ENCODE results near the gene KRT79. TPM values are rescaled to one million over a fixed set of nuclear protein-coding genes. Genes with fewer than 3 reads are reported as not detected.
A peak's percentile ranks its signal among the peaks of the same experiment; 100 is the strongest.

The KRT79 gene
- total and polyA plus RNA-seq, 9 of the 15 experiments (the other 6 are each of a cell fraction or from before 2014, with no cell fraction given) = 0.03 to 2.3 (median 0.23) TPM; not detected in 2

GRCh38 chr12:52789637-52790426, 44.3 kb downstream of the KRT79 start (continued):
- TF ChIP-seq ZNF444 (CRISPR knock-in tag; IDR thresholded peaks at IDR 0.05) (no peak), PRPF4 (IDR thresholded peaks at IDR 0.05; ENCODE audit: insufficient read depth, low read depth, low read length, poor library complexity, severe bottlenecking) (no peak), OTX1 (CRISPR knock-in tag; IDR thresholded peaks at IDR 0.05) (no peak), RAD21 (CRISPR knock-in tag; conservative IDR thresholded peaks at IDR 0.05 in 1 of 2, IDR thresholded peaks at IDR 0.05 in 1 of 2) (0 out of 4 replicates have a peak, but pooled peaks of 1 of the 2 experiments have one; percentile 13), RBFOX2 (IDR thresholded peaks at IDR 0.05; ENCODE audit: low read depth, low read length) (peak; percentile 68), SMARCC2 (IDR thresholded peaks at IDR 0.05; ENCODE audit: low read depth) (no peak), ZNF589 (CRISPR knock-in tag; IDR thresholded peaks at IDR 0.05; ENCODE audit: low read depth) (no peak), FOXO4 (CRISPR knock-in tag; IDR thresholded peaks at IDR 0.05) (no peak), EZH2 (IDR thresholded peaks at IDR 0.05; ENCODE audit: borderline replicate concordance, low read depth, low read length) (no peak), EHMT2 (IDR thresholded peaks at IDR 0.05) (no peak), ZFP91 (CRISPR knock-in tag; IDR thresholded peaks at IDR 0.05) (no peak), IRF2 (CRISPR knock-in tag; IDR thresholded peaks at IDR 0.05) (no peak), ATF1 (CRISPR knock-in tag; IDR thresholded peaks at IDR 0.05) (no peak), ATF1 (tag; IDR thresholded peaks at IDR 0.05) (0 out of 2 replicates have a peak, but pooled peaks have one; percentile 19), NFXL1 (CRISPR knock-in tag; IDR thresholded peaks at IDR 0.05) (no peak), CTCF (IDR thresholded peaks at IDR 0.05 in 2 of 3, conservative IDR thresholded peaks at IDR 0.05 in 1 of 3; ENCODE audit: insufficient read depth in 2 of 3, low read depth in 1 of 3, low read length in 3 of 3) (no peak), SRSF9 (IDR thresholded peaks at IDR 0.05; ENCODE audit: borderline replicate concordance, low read depth, low read length) (no peak), HDAC2 (IDR thresholded peaks at IDR 0.05) (no peak), TAF7 (tag; IDR thresholded peaks at IDR 0.05) (no peak), ZBTB5 (IDR thresholded peaks at IDR 0.05) (no peak), EP300 (IDR thresholded peaks at IDR 0.05; ENCODE audit: low read length) (no peak), U2AF2 (optimal IDR thresholded peaks at IDR 0.05; ENCODE audit: low read depth, low read length) (no peak), BRD4 (IDR thresholded peaks at IDR 0.05) (no peak)

Data from K562 (cell line).